HG02588 (cell line): ENCODE results near the gene PAPSS1.
A peak's percentile ranks its signal among the peaks of the same experiment; 100 is the strongest.

Experiments
- ATAC-seq: cut with Tn5 transposase; IDR thresholded peaks from one replicate; pipeline ENCODE4 v1.9.1; 2021; ENCODE audit warnings: mild to moderate bottlenecking, moderate library complexity; ENCODE audit not compliant: unreplicated experiment

Gene PAPSS1

GRCh38 chr4:107630185-107630705 lies 89.8 kb downstream of the PAPSS1 start:
- ATAC-seq, result no peak

GRCh38 chr4:107629318-107629717 lies 90.7 kb downstream of the PAPSS1 start:
- ATAC-seq, result no peak

GRCh38 chr4:107625391-107625902 lies 94.6 kb downstream of the PAPSS1 start:
- no peak for ATAC-seq

GRCh38 chr4:107624024-107624423 lies 96.0 kb downstream of the PAPSS1 start:
- no peak for ATAC-seq

- no peak for ATAC-seq
Measured at GRCh38 chr4:107622006-107622405, 98.0 kb downstream of the PAPSS1 start.

- no peak for ATAC-seq
Measured at GRCh38 chr4:107619731-107620130, 100.3 kb downstream of the PAPSS1 start.

- ATAC-seq, result no peak
Measured at GRCh38 chr4:107619066-107619465, 101.0 kb downstream of the PAPSS1 start.

- ATAC-seq, result no peak
Measured at GRCh38 chr4:107618656-107619055, 101.4 kb downstream of the PAPSS1 start.

GRCh38 chr4:107616838-107617389 lies 103.1 kb downstream of the PAPSS1 start:
- no peak for ATAC-seq

- no peak for ATAC-seq
Measured at GRCh38 chr4:107615809-107616208, 104.2 kb downstream of the PAPSS1 start.

GRCh38 chr4:107603430-107603829 lies 116.6 kb downstream of the PAPSS1 start:
- no peak for ATAC-seq

- no peak for ATAC-seq
Measured at GRCh38 chr4:107600983-107601382, 119.1 kb downstream of the PAPSS1 start.

GRCh38 chr4:107600436-107600835 lies 119.6 kb downstream of the PAPSS1 start:
- ATAC-seq, result no peak

GRCh38 chr4:107599841-107600240 lies 120.2 kb downstream of the PAPSS1 start:
- no peak for ATAC-seq

GRCh38 chr4:107593230-107593629 lies 126.8 kb downstream of the PAPSS1 start:
- no peak for ATAC-seq

GRCh38 chr4:107592519-107592918 lies 127.5 kb downstream of the PAPSS1 start:
- ATAC-seq, result peak; percentile 90

- no peak for ATAC-seq
Measured at GRCh38 chr4:107589269-107589668, 130.8 kb downstream of the PAPSS1 start.

GRCh38 chr4:107586371-107586770 lies 133.7 kb downstream of the PAPSS1 start:
- no peak for ATAC-seq

GRCh38 chr4:107579099-107579498 lies 140.9 kb downstream of the PAPSS1 start:
- no peak for ATAC-seq

GRCh38 chr4:107578321-107578720 lies 141.7 kb downstream of the PAPSS1 start:
- no peak for ATAC-seq

- no peak for ATAC-seq
Measured at GRCh38 chr4:107577743-107578142, 142.3 kb downstream of the PAPSS1 start.

GRCh38 chr4:107575243-107575642 lies 144.8 kb downstream of the PAPSS1 start:
- no peak for ATAC-seq

GRCh38 chr4:107572281-107572680 lies 147.8 kb downstream of the PAPSS1 start:
- no peak for ATAC-seq
